G401 (cell line): ENCODE measurements around the gene JMJD7. TPM values are rescaled to one million over a fixed set of nuclear protein-coding genes. Genes with fewer than 3 reads are reported as not detected.

Source experiments
- DNase-seq: peaks from one replicate; pipeline ENCODE4 v3.0.0-alpha.2; 2015; ENCODE audit warnings: low spot score
- in situ Hi-C: cut with HindIII; loops from 2 replicates; pipeline ENCODE4 v1.10.0; 2016; ENCODE audit warnings: low sequenced_read_pairs, mixed read lengths
- total RNA-seq: library from RNA; depleted of rRNA; stranded (reverse); fragments of >200 nt; shearing (Covaris generic); gene quantifications from 2 replicates; pipeline ENCODE4 v1.2.3, GENCODE V29; 2014

The JMJD7 gene
- total RNA-seq, 1 experiment from 2014 or later = 11.8 TPM

- in situ Hi-C loops = no loop called here
Measured at GRCh38 chr15:41874736-41875135, 46.8 kb downstream of the JMJD7 start.

GRCh38 chr15:41876007-41876406 lies 48.1 kb downstream of the JMJD7 start:
- no peak for DNase-seq
- in situ Hi-C loops = no loop called here

More at GRCh38 chr15:41874736-41875135, 46.8 kb downstream of the JMJD7 start:
- no peak for DNase-seq

GRCh38 chr15:41876689-41877088 lies 48.8 kb downstream of the JMJD7 start:
- DNase-seq = no peak
- in situ Hi-C loops = no loop called here

- in situ Hi-C loops = no loop called here
- no peak for DNase-seq
Measured at GRCh38 chr15:41877631-41878354, 49.9 kb downstream of the JMJD7 start.

GRCh38 chr15:41878355-41878699 lies 50.4 kb downstream of the JMJD7 start:
- in situ Hi-C loops = no loop called here
- DNase-seq = peak; percentile 99

- in situ Hi-C loops = no loop called here
- peak; percentile 77 for DNase-seq
Measured at GRCh38 chr15:41879321-41879845, 51.5 kb downstream of the JMJD7 start.

- in situ Hi-C loops = no loop called here
- DNase-seq = no peak
Measured at GRCh38 chr15:41880156-41880877, 52.4 kb downstream of the JMJD7 start.

GRCh38 chr15:41881086-41881485 lies 53.2 kb downstream of the JMJD7 start:
- in situ Hi-C loops = no loop called here
- DNase-seq = no peak

- peak; percentile 64 for DNase-seq
- in situ Hi-C loops = no loop called here
Measured at GRCh38 chr15:41881550-41881919, 53.6 kb downstream of the JMJD7 start.

- in situ Hi-C loops = no loop called here
- peak; percentile 66 for DNase-seq
Measured at GRCh38 chr15:41881920-41882688, 54.2 kb downstream of the JMJD7 start.

GRCh38 chr15:41882689-41883483 lies 55.0 kb downstream of the JMJD7 start:
- in situ Hi-C loops = no loop called here
- DNase-seq = peak; percentile 59

- in situ Hi-C loops = no loop called here
- no peak for DNase-seq
Measured at GRCh38 chr15:41883484-41883825, 55.6 kb downstream of the JMJD7 start.

- DNase-seq = no peak
- in situ Hi-C loops = no loop called here
Measured at GRCh38 chr15:41884458-41884857, 56.6 kb downstream of the JMJD7 start.

- no peak for DNase-seq
- in situ Hi-C loops = no loop called here
Measured at GRCh38 chr15:41885321-41885720, 57.4 kb downstream of the JMJD7 start.

- in situ Hi-C loops = no loop called here
- no peak for DNase-seq
Measured at GRCh38 chr15:41885841-41886240, 57.9 kb downstream of the JMJD7 start.

GRCh38 chr15:41886741-41887140 lies 58.8 kb downstream of the JMJD7 start:
- in situ Hi-C loops = no loop called here
- DNase-seq = no peak

- in situ Hi-C loops = no loop called here
- no peak for DNase-seq
Measured at GRCh38 chr15:41887161-41887560, 59.3 kb downstream of the JMJD7 start.
